SK-N-SH treated with all-trans-retinoic acid at 6 μM for 48 hours (cell line): ENCODE results near the gene FTO.

Experiments
- BACH2 ChIP-seq: fragments of 250-450 bp; sonication (Bioruptor Pico); IDR thresholded peaks from 2 replicates; pipeline ENCODE4 v1.9.0; 2021; ENCODE audit warnings: mild to moderate bottlenecking, borderline replicate concordance
- ESRRG ChIP-seq: fragments of 250-450 bp; sonication (Bioruptor Pico); IDR thresholded peaks from 2 replicates; pipeline ENCODE4 v1.6.1; 2021; ENCODE audit warnings: mild to moderate bottlenecking
- ISL1 ChIP-seq: fragments of 250-450 bp; sonication (Bioruptor Pico); IDR thresholded peaks from 2 replicates; pipeline ENCODE4 v2.1.2; 2022; ENCODE audit warnings: mild to moderate bottlenecking, moderate library complexity
- ZC3H10 ChIP-seq: fragments of 250-450 bp; sonication (Bioruptor Pico); IDR thresholded peaks from 2 replicates; pipeline ENCODE4 v1.5.1; 2021; ENCODE audit warnings: mild to moderate bottlenecking, moderate library complexity
- ZFP3 ChIP-seq: fragments of 250-450 bp; sonication (Bioruptor Pico); IDR thresholded peaks from 2 replicates; pipeline ENCODE4 v1.5.0; 2020; ENCODE audit warnings: mild to moderate bottlenecking, moderate library complexity
- ZNF70 ChIP-seq: fragments of 450-650 bp; formaldehyde crosslinking; IDR thresholded peaks from 2 replicates; pipeline ENCODE4 v1.5.0; 2020; ENCODE audit warnings: mild to moderate bottlenecking, moderate library complexity
- ZNF8 ChIP-seq: fragments of 450-650 bp; formaldehyde crosslinking; IDR thresholded peaks from 2 replicates; pipeline ENCODE4 v1.5.0; 2020; ENCODE audit warnings: mild to moderate bottlenecking, moderate library complexity
- TF ChIP-seq, protein P1 (sequence below): fragments of 250-450 bp; sonication (Bioruptor Pico); IDR thresholded peaks from 2 replicates; pipeline ENCODE4 v1.8.0; 2020; ENCODE audit warnings: mild to moderate bottlenecking, moderate library complexity, borderline replicate concordance
- TF ChIP-seq, protein P2 (sequence below): fragments of 250-450 bp; sonication (Bioruptor Pico); IDR thresholded peaks from 2 replicates; pipeline ENCODE4 v1.5.1; 2020; ENCODE audit warnings: low read depth, mild to moderate bottlenecking, moderate library complexity

DNA sequence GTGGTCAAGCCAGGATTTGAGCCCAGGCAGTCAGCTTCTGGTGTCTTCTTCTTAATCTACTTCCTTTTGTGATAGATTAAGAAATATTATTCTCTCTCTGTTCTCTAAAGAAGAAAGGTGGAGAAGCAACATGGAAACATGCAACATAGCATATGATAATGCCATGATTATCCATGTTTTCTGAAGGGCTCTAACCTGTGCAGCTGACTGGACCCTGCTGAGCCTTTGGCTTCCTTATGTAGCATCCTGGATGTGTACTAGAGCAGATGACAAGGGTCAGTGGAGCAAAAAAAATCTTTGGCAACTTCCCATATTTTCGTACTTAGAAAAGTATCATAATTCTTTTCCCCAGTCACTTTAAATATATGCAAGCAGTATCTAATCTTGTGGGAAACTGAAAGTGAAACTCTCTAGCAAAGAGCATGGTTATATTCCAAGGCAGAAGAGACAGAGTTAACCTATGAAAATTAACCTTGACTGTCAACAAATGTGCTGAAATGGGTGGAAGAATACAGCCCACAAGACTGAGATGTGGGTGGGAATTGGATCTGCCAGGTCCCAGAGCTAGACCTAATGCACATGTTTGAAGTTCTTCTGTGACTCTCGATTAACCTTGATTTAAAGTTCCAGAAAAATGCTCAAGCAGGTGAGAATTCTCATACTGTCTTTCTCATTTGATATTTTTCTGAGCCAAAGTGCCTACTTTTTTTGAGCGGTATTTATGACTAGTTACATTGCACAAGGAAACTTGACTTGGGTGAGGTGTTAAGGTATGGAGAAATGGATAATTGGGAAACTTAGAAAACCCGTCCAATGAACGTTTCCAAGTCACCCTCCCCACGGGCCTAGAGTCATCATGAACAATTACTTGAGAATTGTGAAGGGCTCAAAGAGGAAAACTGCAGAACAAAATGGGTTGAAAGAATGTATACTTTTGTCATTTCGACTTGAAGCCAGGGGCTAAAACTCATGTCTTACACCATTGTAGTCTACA, 248.6 kb downstream of the FTO start:
- TF ChIP-seq BACH2 (CRISPR knock-in tag), result no peak
- TF ChIP-seq ZC3H10 (CRISPR knock-in tag), result no peak
- no peak for TF ChIP-seq ZNF8 (CRISPR knock-in tag)
- no peak for TF ChIP-seq ISL1
- TF ChIP-seq, protein P1, sequence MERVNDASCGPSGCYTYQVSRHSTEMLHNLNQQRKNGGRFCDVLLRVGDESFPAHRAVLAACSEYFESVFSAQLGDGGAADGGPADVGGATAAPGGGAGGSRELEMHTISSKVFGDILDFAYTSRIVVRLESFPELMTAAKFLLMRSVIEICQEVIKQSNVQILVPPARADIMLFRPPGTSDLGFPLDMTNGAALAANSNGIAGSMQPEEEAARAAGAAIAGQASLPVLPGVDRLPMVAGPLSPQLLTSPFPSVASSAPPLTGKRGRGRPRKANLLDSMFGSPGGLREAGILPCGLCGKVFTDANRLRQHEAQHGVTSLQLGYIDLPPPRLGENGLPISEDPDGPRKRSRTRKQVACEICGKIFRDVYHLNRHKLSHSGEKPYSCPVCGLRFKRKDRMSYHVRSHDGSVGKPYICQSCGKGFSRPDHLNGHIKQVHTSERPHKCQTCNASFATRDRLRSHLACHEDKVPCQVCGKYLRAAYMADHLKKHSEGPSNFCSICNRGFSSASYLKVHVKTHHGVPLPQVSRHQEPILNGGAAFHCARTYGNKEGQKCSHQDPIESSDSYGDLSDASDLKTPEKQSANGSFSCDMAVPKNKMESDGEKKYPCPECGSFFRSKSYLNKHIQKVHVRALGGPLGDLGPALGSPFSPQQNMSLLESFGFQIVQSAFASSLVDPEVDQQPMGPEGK, result no peak
- no peak for TF ChIP-seq ZFP3 (CRISPR knock-in tag)
- TF ChIP-seq ESRRG (CRISPR knock-in tag), result no peak
- no peak for TF ChIP-seq ZNF70 (CRISPR knock-in tag)
- TF ChIP-seq, protein P2, sequence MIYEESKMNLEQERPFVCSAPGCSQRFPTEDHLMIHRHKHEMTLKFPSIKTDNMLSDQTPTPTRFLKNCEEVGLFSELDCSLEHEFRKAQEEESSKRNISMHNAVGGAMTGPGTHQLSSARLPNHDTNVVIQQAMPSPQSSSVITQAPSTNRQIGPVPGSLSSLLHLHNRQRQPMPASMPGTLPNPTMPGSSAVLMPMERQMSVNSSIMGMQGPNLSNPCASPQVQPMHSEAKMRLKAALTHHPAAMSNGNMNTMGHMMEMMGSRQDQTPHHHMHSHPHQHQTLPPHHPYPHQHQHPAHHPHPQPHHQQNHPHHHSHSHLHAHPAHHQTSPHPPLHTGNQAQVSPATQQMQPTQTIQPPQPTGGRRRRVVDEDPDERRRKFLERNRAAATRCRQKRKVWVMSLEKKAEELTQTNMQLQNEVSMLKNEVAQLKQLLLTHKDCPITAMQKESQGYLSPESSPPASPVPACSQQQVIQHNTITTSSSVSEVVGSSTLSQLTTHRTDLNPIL, result no peak
